ENCODE data around the gene LMNB1. TPM values are rescaled to one million over a fixed set of nuclear protein-coding genes. Genes with fewer than 3 reads are reported as not detected.

The LMNB1 gene
- total and polyA plus RNA-seq, 11 donors, result 0.27 to 27.8 (median 1.8) TPM

DNA sequence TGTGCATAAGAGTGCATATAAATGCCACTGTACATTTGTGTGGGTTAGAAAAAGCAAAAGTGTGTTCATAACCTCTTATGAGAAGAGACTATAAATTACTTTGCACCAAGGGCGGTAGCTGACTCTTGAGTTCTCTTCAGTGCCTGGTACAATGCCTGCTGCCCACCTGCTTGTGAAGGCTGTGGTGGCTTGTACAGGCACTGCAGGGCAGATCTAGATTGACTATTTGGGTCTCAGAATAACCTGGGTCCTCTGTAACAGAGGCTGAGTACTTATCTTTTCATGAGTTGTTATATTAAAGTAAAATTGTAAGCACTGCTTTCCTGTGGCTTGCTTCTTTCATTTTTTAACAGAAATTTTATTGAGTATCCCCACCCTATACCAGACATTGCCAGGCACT lies 22.8 kb downstream of the LMNB1 start:
- ATAC-seq (no peak), DNase-seq (no peak)
- 92 to 100% (median 95%) methylated on average over 1 of the region's 1 CpG for WGBS, 4 donors
- TF ChIP-seq, protein P1, sequence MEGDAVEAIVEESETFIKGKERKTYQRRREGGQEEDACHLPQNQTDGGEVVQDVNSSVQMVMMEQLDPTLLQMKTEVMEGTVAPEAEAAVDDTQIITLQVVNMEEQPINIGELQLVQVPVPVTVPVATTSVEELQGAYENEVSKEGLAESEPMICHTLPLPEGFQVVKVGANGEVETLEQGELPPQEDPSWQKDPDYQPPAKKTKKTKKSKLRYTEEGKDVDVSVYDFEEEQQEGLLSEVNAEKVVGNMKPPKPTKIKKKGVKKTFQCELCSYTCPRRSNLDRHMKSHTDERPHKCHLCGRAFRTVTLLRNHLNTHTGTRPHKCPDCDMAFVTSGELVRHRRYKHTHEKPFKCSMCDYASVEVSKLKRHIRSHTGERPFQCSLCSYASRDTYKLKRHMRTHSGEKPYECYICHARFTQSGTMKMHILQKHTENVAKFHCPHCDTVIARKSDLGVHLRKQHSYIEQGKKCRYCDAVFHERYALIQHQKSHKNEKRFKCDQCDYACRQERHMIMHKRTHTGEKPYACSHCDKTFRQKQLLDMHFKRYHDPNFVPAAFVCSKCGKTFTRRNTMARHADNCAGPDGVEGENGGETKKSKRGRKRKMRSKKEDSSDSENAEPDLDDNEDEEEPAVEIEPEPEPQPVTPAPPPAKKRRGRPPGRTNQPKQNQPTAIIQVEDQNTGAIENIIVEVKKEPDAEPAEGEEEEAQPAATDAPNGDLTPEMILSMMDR (IDR thresholded peaks at IDR 0.05), result no peak
- TF ChIP-seq POLR2A (IDR thresholded peaks at IDR 0.05), result no peak
- H3K9me3 ChIP-seq, result no peaks in the 10 kb centered on the region
- intact Hi-C loops (cut with DNase I), result loop anchor here in 2 of 10 donors (5.0 to 10.0 kb wide), 3 partner anchors 122 to 445 kb away; no protein-coding TSS in a partner anchor
- no peak overlapping the region for H3K4me3 ChIP-seq
- H3K27ac ChIP-seq, result no peak overlapping the region
- no peaks in the 10 kb centered on the region for H3K36me3 ChIP-seq
- H3K4me1 ChIP-seq, result peaks cover 0 to 2% (median 0%) of the 10 kb centered on the region in 12 donors
- no peaks in the 10 kb centered on the region for H3K27me3 ChIP-seq

DNA sequence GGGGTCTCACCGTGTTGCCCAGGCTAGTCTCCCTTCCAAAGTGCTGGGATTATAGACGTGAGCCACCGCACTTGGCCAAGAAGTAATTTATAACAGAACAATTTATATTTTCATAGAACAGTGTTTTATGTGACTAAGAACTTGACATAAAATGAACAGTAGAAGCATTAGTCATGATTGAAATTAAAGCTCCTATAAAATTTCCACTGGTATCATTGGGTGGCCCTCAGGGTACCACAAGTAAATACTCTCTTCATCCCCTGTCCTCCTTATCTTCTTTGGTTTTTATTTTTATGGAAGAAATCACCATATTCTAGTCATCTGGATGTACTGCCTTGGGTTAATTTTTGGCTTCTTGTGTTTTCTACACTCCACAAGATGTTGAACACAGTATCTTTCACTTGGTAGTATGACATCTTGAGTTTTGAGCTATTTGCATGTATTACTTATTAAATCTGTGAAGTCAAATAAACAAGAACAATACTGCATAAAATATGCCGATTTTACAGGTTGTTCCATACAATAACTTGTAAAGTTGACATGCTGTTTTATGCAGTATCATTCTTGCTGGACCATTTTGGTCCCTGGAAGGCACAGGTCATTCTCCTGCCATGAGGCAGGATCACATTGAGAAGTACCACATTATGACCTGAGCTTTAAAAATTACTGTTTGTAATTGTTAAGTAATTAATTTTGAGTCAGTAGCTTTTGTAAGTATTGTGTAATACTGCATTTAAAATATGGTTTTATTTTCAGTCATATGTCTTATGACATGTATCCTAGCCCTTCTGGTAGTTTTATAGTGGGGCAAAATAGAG lies 24.4 kb downstream of the LMNB1 start:
- no peak for ATAC-seq
- Histone ChIP-seq H3K4me1 (peaks cover 0 to 7% (median 0%) of the 10 kb centered on the region in 12 donors), H3K9me3 (no peaks in the 10 kb centered on the region), H3K27me3 (no peaks in the 10 kb centered on the region), H3K36me3 (peaks cover 0 to 11% (median 0%) of the 10 kb centered on the region in 9 donors), H3K4me3 (no peak overlapping the region), H3K27ac (no peak overlapping the region)
- no peak for DNase-seq
- intact Hi-C loops (cut with DNase I), result loop anchor here in 2 of 10 donors (5.0 to 10.0 kb wide), 3 partner anchors 124 to 447 kb away; no protein-coding TSS in a partner anchor
- 87 to 92% (median 90%) methylated on average over 4 of the region's 4 CpGs for WGBS, 4 donors
- no peak for TF ChIP-seq POLR2A (IDR thresholded peaks at IDR 0.05)
- TF ChIP-seq, protein P1 (IDR thresholded peaks at IDR 0.05), result no peak

DNA sequence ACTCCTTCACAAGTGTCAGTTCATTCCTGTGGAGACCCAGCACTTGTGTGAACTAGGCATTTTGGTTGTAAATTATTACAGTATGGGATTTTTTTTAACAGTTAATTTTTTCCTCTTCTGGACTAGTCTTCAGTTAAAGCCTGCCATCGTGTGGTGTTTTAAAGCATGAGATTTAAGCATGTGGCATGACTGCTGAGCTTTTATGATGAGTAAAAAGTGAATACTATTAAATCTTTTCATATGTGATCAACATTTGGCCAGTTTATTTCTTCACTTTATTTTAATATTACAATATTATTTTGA lies 25.0 kb downstream of the LMNB1 start:
- H3K4me3 ChIP-seq, result no peak overlapping the region
- H3K9me3 ChIP-seq, result no peaks in the 10 kb centered on the region
- ATAC-seq (no peak), DNase-seq (no peak)
- H3K36me3 ChIP-seq, result peaks cover 0 to 16% (median 0%) of the 10 kb centered on the region in 9 donors
- WGBS, 4 donors, result 28 to 33% (median 30%) methylated on average over 1 of the region's 1 CpG
- H3K27me3 ChIP-seq, result no peaks in the 10 kb centered on the region
- TF ChIP-seq, protein P1 (IDR thresholded peaks at IDR 0.05), result peak in 8 of 12 donors; percentile 9 to 48 (median 36)
- TF ChIP-seq POLR2A (IDR thresholded peaks at IDR 0.05), result no peak
- H3K4me1 ChIP-seq, result peaks cover 0 to 7% (median 0%) of the 10 kb centered on the region in 12 donors
- intact Hi-C loops (cut with DNase I), result loop anchor here in 2 of 10 donors (5.0 to 10.0 kb wide), 3 partner anchors 125 to 447 kb away; no protein-coding TSS in a partner anchor
- H3K27ac ChIP-seq, result no peak overlapping the region

DNA sequence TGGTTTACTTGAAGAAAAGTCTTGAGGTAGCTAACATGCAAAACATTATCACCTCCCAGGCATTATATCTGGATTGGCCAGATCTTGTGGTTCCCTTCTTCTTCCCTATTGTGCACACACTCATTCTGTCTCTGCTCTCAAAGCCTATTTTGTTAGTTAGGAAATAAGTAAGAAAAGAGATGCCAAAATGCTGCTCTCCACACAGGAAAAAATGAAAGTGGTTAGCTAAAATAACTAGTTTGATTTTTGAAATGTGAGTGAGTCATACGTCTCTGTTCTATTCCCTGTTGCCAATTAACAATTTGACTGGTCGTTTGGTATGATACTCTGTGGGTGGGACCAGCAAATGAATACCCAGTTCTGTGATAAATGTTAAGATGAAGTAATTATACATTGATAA lies 28.1 kb downstream of the LMNB1 start:
- ATAC-seq, result no peak
- H3K27ac ChIP-seq, result no peak overlapping the region
- TF ChIP-seq, protein P1 (IDR thresholded peaks at IDR 0.05), result no peak
- no peak for TF ChIP-seq POLR2A (IDR thresholded peaks at IDR 0.05)
- intact Hi-C loops (cut with DNase I), result loop anchor here in 1 of 10 donors (10.0 kb wide), 2 partner anchors 130 to 450 kb away; no protein-coding TSS in a partner anchor
- peaks cover 0 to 23% (median 0%) of the 10 kb centered on the region in 9 donors for H3K36me3 ChIP-seq
- 57 to 68% (median 64%) methylated on average over 2 of the region's 2 CpGs for WGBS, 4 donors
- no peak overlapping the region for H3K4me3 ChIP-seq
- H3K9me3 ChIP-seq, result no peaks in the 10 kb centered on the region
- H3K4me1 ChIP-seq, result peaks cover 0 to 30% (median 0%) of the 10 kb centered on the region in 12 donors
- no peaks in the 10 kb centered on the region for H3K27me3 ChIP-seq
- no peak for DNase-seq
